ENCODE data around the gene ELAC2.

The ELAC2 gene

GRCh38 chr17:12990926-12991325 lies 26.9 kb downstream of the ELAC2 start:
- no peak overlapping the region for H2AK5ac ChIP-seq (ENCODE audit: low read depth, low read length)
- peaks cover 45 to 63% of the 10 kb centered on the region in 2 donors for H3K36me3 ChIP-seq (replicated peaks in 1 of 2; ENCODE audit: control insufficient read depth in 2 of 2, insufficient read depth in 2 of 2, low read length in 2 of 2)
- H3K27me3 ChIP-seq (ENCODE audit: control insufficient read depth in 3 of 3, insufficient read depth in 3 of 3, low read depth in 1 of 3, low read length in 3 of 3), result no peaks in the 10 kb centered on the region
- H3K18ac ChIP-seq (ENCODE audit: low read length), result no peak overlapping the region
- no peak overlapping the region for H2BK120ac ChIP-seq (ENCODE audit: low read depth, low read length)
- no peak overlapping the region for H3K4me3 ChIP-seq (ENCODE audit: low read length in 2 of 2)
- no peak overlapping the region for H3K4me2 ChIP-seq (ENCODE audit: insufficient read depth, low read length, poor library complexity, severe bottlenecking)
- no peak overlapping the region for H4K8ac ChIP-seq (ENCODE audit: low read depth, low read length)
- H3K14ac ChIP-seq (ENCODE audit: low read length), result no peak overlapping the region
- WGBS, 2 donors (ENCODE audit: extremely low coverage in 2 of 2, insufficient read length in 2 of 2, insufficient replicate concordance in 1 of 2), result no CpG with 5 or more reads among the region's 12 CpGs
- no peak for DNase-seq (ENCODE audit: low spot score)
- H3K27ac ChIP-seq (replicated peaks; ENCODE audit: low read length), result no peak overlapping the region
- H3K4me1 ChIP-seq (ENCODE audit: control insufficient read depth in 2 of 2, insufficient read depth in 1 of 2, low read depth in 1 of 2, low read length in 2 of 2), result peaks cover 0 to 7% of the 10 kb centered on the region in 2 donors
- peaks cover 2% of the 10 kb centered on the region for H3K79me1 ChIP-seq (ENCODE audit: low read depth, low read length)
- H2BK15ac ChIP-seq (ENCODE audit: low read length), result no peak overlapping the region
- H2BK5ac ChIP-seq (ENCODE audit: low read length), result no peak overlapping the region
- H2AFZ ChIP-seq (ENCODE audit: low read length), result no peak overlapping the region
- peaks cover 0 to 7% of the 10 kb centered on the region in 2 donors for H3K9me3 ChIP-seq (replicated peaks in 1 of 2; ENCODE audit: control insufficient read depth in 2 of 2, insufficient read depth in 1 of 2, low read depth in 1 of 2, low read length in 2 of 2)
- H4K91ac ChIP-seq (ENCODE audit: low read depth, low read length, poor library complexity), result no peak overlapping the region
- no peak overlapping the region for H3K4ac ChIP-seq (ENCODE audit: low read length)
- no peak overlapping the region for H3K23ac ChIP-seq (ENCODE audit: low read depth, low read length, poor library complexity)
- no peak overlapping the region for H3K9ac ChIP-seq (ENCODE audit: low read depth, low read length, poor library complexity)
- no peak overlapping the region for H2BK12ac ChIP-seq (ENCODE audit: low read length)

- DNase-seq (ENCODE audit: low spot score), result no peak
- H3K4me3 ChIP-seq (ENCODE audit: low read length in 2 of 2), result no peak overlapping the region
- H3K27me3 ChIP-seq (ENCODE audit: control insufficient read depth in 3 of 3, insufficient read depth in 3 of 3, low read depth in 1 of 3, low read length in 3 of 3), result no peaks in the 10 kb centered on the region
- no peak overlapping the region for H3K27ac ChIP-seq (replicated peaks; ENCODE audit: low read length)
- no peak overlapping the region for H3K4me2 ChIP-seq (ENCODE audit: insufficient read depth, low read length, poor library complexity, severe bottlenecking)
- no peak overlapping the region for H2BK5ac ChIP-seq (ENCODE audit: low read length)
- H3K14ac ChIP-seq (ENCODE audit: low read length), result no peak overlapping the region
- H2AFZ ChIP-seq (ENCODE audit: low read length), result no peak overlapping the region
- no CpG with 5 or more reads among the region's 25 CpGs for WGBS, 2 donors (ENCODE audit: extremely low coverage in 2 of 2, insufficient read length in 2 of 2, insufficient replicate concordance in 1 of 2)
- no peak overlapping the region for H3K18ac ChIP-seq (ENCODE audit: low read length)
- H4K91ac ChIP-seq (ENCODE audit: low read depth, low read length, poor library complexity), result no peak overlapping the region
- peaks cover 38 to 56% of the 10 kb centered on the region in 2 donors for H3K36me3 ChIP-seq (replicated peaks in 1 of 2; ENCODE audit: control insufficient read depth in 2 of 2, insufficient read depth in 2 of 2, low read length in 2 of 2)
- no peak overlapping the region for H2BK15ac ChIP-seq (ENCODE audit: low read length)
- no peak overlapping the region for H4K8ac ChIP-seq (ENCODE audit: low read depth, low read length)
- no peak overlapping the region for H2BK120ac ChIP-seq (ENCODE audit: low read depth, low read length)
- no peak overlapping the region for H3K4ac ChIP-seq (ENCODE audit: low read length)
- H3K9me3 ChIP-seq (replicated peaks in 1 of 2; ENCODE audit: control insufficient read depth in 2 of 2, insufficient read depth in 1 of 2, low read depth in 1 of 2, low read length in 2 of 2), result peaks cover 0 to 7% of the 10 kb centered on the region in 2 donors
- peaks cover 2% of the 10 kb centered on the region for H3K79me1 ChIP-seq (ENCODE audit: low read depth, low read length)
- no peak overlapping the region for H2AK5ac ChIP-seq (ENCODE audit: low read depth, low read length)
- no peak overlapping the region for H3K9ac ChIP-seq (ENCODE audit: low read depth, low read length, poor library complexity)
- H2BK12ac ChIP-seq (ENCODE audit: low read length), result no peak overlapping the region
- no peak overlapping the region for H3K23ac ChIP-seq (ENCODE audit: low read depth, low read length, poor library complexity)
- H3K4me1 ChIP-seq (ENCODE audit: control insufficient read depth in 2 of 2, insufficient read depth in 1 of 2, low read depth in 1 of 2, low read length in 2 of 2), result peaks cover 0 to 7% of the 10 kb centered on the region in 2 donors
These were observed 27.6 kb downstream of the ELAC2 start for GRCh38 chr17:12990041-12990808.

- Histone ChIP-seq H3K9ac (ENCODE audit: low read depth, low read length, poor library complexity) (no peak overlapping the region), H3K23ac (ENCODE audit: low read depth, low read length, poor library complexity) (no peak overlapping the region), H3K4me2 (ENCODE audit: insufficient read depth, low read length, poor library complexity, severe bottlenecking) (no peak overlapping the region), H2BK120ac (ENCODE audit: low read depth, low read length) (no peak overlapping the region), H2AK5ac (ENCODE audit: low read depth, low read length) (no peak overlapping the region), H3K27ac (replicated peaks; ENCODE audit: low read length) (no peak overlapping the region), H2BK15ac (ENCODE audit: low read length) (no peak overlapping the region), H3K27me3 (ENCODE audit: control insufficient read depth in 3 of 3, insufficient read depth in 3 of 3, low read depth in 1 of 3, low read length in 3 of 3) (no peaks in the 10 kb centered on the region), H3K4me1 (ENCODE audit: control insufficient read depth in 2 of 2, insufficient read depth in 1 of 2, low read depth in 1 of 2, low read length in 2 of 2) (peaks cover 0 to 7% of the 10 kb centered on the region in 2 donors), H4K91ac (ENCODE audit: low read depth, low read length, poor library complexity) (no peak overlapping the region), H3K36me3 (replicated peaks in 1 of 2; ENCODE audit: control insufficient read depth in 2 of 2, insufficient read depth in 2 of 2, low read length in 2 of 2) (peaks cover 11 to 25% of the 10 kb centered on the region in 2 donors), H2BK5ac (ENCODE audit: low read length) (no peak overlapping the region), H4K8ac (ENCODE audit: low read depth, low read length) (no peak overlapping the region), H3K4ac (ENCODE audit: low read length) (no peak overlapping the region), H3K14ac (ENCODE audit: low read length) (no peak overlapping the region), H2AFZ (ENCODE audit: low read length) (peak overlapping the region; percentile 71), H3K79me1 (ENCODE audit: low read depth, low read length) (no peaks in the 10 kb centered on the region), H2BK12ac (ENCODE audit: low read length) (no peak overlapping the region), H3K18ac (ENCODE audit: low read length) (no peak overlapping the region), H3K4me3 (ENCODE audit: low read length in 2 of 2) (no peak overlapping the region), H3K9me3 (replicated peaks in 1 of 2; ENCODE audit: control insufficient read depth in 2 of 2, insufficient read depth in 1 of 2, low read depth in 1 of 2, low read length in 2 of 2) (peaks cover 0 to 7% of the 10 kb centered on the region in 2 donors)
- no peak for DNase-seq (ENCODE audit: low spot score)
- WGBS, 2 donors (ENCODE audit: extremely low coverage in 2 of 2, insufficient read length in 2 of 2, insufficient replicate concordance in 1 of 2), result no CpG with 5 or more reads among the region's 12 CpGs
These were observed 30.7 kb downstream of the ELAC2 start for GRCh38 chr17:12987120-12987519.

GRCh38 chr17:12985431-12986293 lies 32.2 kb downstream of the ELAC2 start:
- Histone ChIP-seq H2BK15ac (ENCODE audit: low read length) (no peak overlapping the region), H2BK12ac (ENCODE audit: low read length) (no peak overlapping the region), H3K9me3 (replicated peaks in 1 of 2; ENCODE audit: control insufficient read depth in 2 of 2, insufficient read depth in 1 of 2, low read depth in 1 of 2, low read length in 2 of 2) (peaks cover 0 to 7% of the 10 kb centered on the region in 2 donors), H4K8ac (ENCODE audit: low read depth, low read length) (no peak overlapping the region), H3K4ac (ENCODE audit: low read length) (no peak overlapping the region), H3K79me1 (ENCODE audit: low read depth, low read length) (no peaks in the 10 kb centered on the region), H3K27me3 (ENCODE audit: control insufficient read depth in 3 of 3, insufficient read depth in 3 of 3, low read depth in 1 of 3, low read length in 3 of 3) (no peaks in the 10 kb centered on the region), H2AFZ (ENCODE audit: low read length) (no peak overlapping the region), H3K4me1 (ENCODE audit: control insufficient read depth in 2 of 2, insufficient read depth in 1 of 2, low read depth in 1 of 2, low read length in 2 of 2) (peaks cover 0 to 7% of the 10 kb centered on the region in 2 donors), H3K9ac (ENCODE audit: low read depth, low read length, poor library complexity) (no peak overlapping the region), H3K18ac (ENCODE audit: low read length) (peak overlapping the region; percentile 11), H3K14ac (ENCODE audit: low read length) (no peak overlapping the region), H3K27ac (replicated peaks; ENCODE audit: low read length) (no peak overlapping the region), H3K4me3 (ENCODE audit: low read length in 2 of 2) (no peak overlapping the region), H4K91ac (ENCODE audit: low read depth, low read length, poor library complexity) (no peak overlapping the region), H2AK5ac (ENCODE audit: low read depth, low read length) (no peak overlapping the region), H3K4me2 (ENCODE audit: insufficient read depth, low read length, poor library complexity, severe bottlenecking) (no peak overlapping the region), H2BK5ac (ENCODE audit: low read length) (no peak overlapping the region), H3K36me3 (replicated peaks in 1 of 2; ENCODE audit: control insufficient read depth in 2 of 2, insufficient read depth in 2 of 2, low read length in 2 of 2) (peaks cover 7 to 10% of the 10 kb centered on the region in 2 donors), H3K23ac (ENCODE audit: low read depth, low read length, poor library complexity) (no peak overlapping the region), H2BK120ac (ENCODE audit: low read depth, low read length) (no peak overlapping the region)
- WGBS, 2 donors (ENCODE audit: extremely low coverage in 2 of 2, insufficient read length in 2 of 2, insufficient replicate concordance in 1 of 2), result no CpG with 5 or more reads among the region's 14 CpGs
- DNase-seq (ENCODE audit: low spot score), result no peak

All from neuronal stem cell (in vitro differentiated cells).